ENCODE results near the gene GNG12.

- TF ChIP-seq, protein P1, sequence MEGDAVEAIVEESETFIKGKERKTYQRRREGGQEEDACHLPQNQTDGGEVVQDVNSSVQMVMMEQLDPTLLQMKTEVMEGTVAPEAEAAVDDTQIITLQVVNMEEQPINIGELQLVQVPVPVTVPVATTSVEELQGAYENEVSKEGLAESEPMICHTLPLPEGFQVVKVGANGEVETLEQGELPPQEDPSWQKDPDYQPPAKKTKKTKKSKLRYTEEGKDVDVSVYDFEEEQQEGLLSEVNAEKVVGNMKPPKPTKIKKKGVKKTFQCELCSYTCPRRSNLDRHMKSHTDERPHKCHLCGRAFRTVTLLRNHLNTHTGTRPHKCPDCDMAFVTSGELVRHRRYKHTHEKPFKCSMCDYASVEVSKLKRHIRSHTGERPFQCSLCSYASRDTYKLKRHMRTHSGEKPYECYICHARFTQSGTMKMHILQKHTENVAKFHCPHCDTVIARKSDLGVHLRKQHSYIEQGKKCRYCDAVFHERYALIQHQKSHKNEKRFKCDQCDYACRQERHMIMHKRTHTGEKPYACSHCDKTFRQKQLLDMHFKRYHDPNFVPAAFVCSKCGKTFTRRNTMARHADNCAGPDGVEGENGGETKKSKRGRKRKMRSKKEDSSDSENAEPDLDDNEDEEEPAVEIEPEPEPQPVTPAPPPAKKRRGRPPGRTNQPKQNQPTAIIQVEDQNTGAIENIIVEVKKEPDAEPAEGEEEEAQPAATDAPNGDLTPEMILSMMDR (IDR thresholded peaks at IDR 0.05), result no peak
- no peak for TF ChIP-seq POLR2A (IDR thresholded peaks at IDR 0.05)
- TF ChIP-seq POLR2AphosphoS5 (IDR thresholded peaks at IDR 0.05), result no peak
- TF ChIP-seq EP300 (IDR thresholded peaks at IDR 0.05), result no peak
Observed at GRCh38 chr1:67711158-67711854, 122.0 kb downstream of the GNG12 start.
